HepG2 (cell line): ENCODE data around the gene ADGRG6. TPM values are rescaled to one million over a fixed set of nuclear protein-coding genes. Genes with fewer than 3 reads are reported as not detected.

ENCODE experiments used
- ATAD3A ChIP-seq: sonication (generic); formaldehyde crosslinking; IDR thresholded peaks from 2 replicates; pipeline ENCODE4 v1.4.0; 2020; ENCODE audit warnings: missing genetic modification reagents
- ATF4 ChIP-seq, 2 experiments: fragments of 450-650 bp in 1 of 2; sonication (generic) in 1 of 2; formaldehyde crosslinking; IDR thresholded peaks; 2 replicates each; pipeline versions ENCODE4 v1.5.0 to v1.8.0; 2020 to 2022; ENCODE audit warnings: mild to moderate bottlenecking in 1 of 2, missing genetic modification reagents in 1 of 2
- GRHL1 ChIP-seq: sonication (generic); formaldehyde crosslinking; conservative IDR thresholded peaks from 2 replicates; pipeline ENCODE4 v1.8.0; 2022; ENCODE audit warnings: missing genetic modification reagents
- JARID2 ChIP-seq: sonication (generic); formaldehyde crosslinking; IDR thresholded peaks from 2 replicates; pipeline ENCODE4 v1.8.1; 2023; ENCODE audit warnings: missing genetic modification reagents, inconsistent platforms; ENCODE audit not compliant: insufficient replicate concordance
- LCORL ChIP-seq, 2 experiments: fragments of 450-650 bp in 1 of 2; sonication (generic) in 1 of 2; formaldehyde crosslinking in 1 of 2; IDR thresholded peaks; 2 replicates each; pipeline versions ENCODE4 v1.5.0 to v1.6.1; 2017 to 2020; ENCODE audit warnings: antibody characterized with exemption in 1 of 2, missing genetic modification reagents in 1 of 2
- PRPF4 ChIP-seq: fragments of 200-400 bp; formaldehyde crosslinking; IDR thresholded peaks from 2 replicates; pipeline ENCODE4 v1.6.1; 2016; ENCODE audit warnings: low read length, low read depth; ENCODE audit not compliant: poor library complexity, severe bottlenecking
- SRSF1 ChIP-seq: fragments of 200-400 bp; formaldehyde crosslinking; optimal IDR thresholded peaks from 2 replicates; pipeline ENCODE3; 2017; ENCODE audit warnings: mild to moderate bottlenecking, low read depth, low read length, moderate library complexity
- SSRP1 ChIP-seq: IDR thresholded peaks from 2 replicates; pipeline ENCODE4 v1.6.1; 2016; ENCODE audit warnings: control low read depth
- STAG1 ChIP-seq: sonication (generic); formaldehyde crosslinking; IDR thresholded peaks from 2 replicates; pipeline ENCODE4 v1.4.0; 2020; ENCODE audit warnings: missing genetic modification reagents
- ZFP90 ChIP-seq: sonication (generic); formaldehyde crosslinking; IDR thresholded peaks from 2 replicates; pipeline ENCODE4 v1.8.0; 2022; ENCODE audit warnings: missing genetic modification reagents, mild to moderate bottlenecking, inconsistent platforms, borderline replicate concordance
- ZNF256 ChIP-seq: sonication (generic); formaldehyde crosslinking; conservative IDR thresholded peaks from 2 replicates; pipeline ENCODE4 v1.4.0; 2020; ENCODE audit warnings: missing genetic modification reagents
- polyA plus RNA-seq, 8 experiments: library from polyadenylated mRNA; depleted of rRNA in 3 of 8; stranded (reverse) in 7 of 8; unstranded in 1 of 8; fragments of >200 nt; fragmentation: Illumina TruSeq in 4 of 8; extraction: Trizol in 4 of 8; gene quantifications; 2 replicates each; pipeline versions ENCODE4 v1.2.1 to v1.2.3, GENCODE V29; 2011 to 2016; ENCODE audit warnings: low read depth in 4 of 8, missing spikeins in 1 of 8, mixed read lengths in 1 of 8; ENCODE audit not compliant: insufficient read depth in 1 of 8
- total RNA-seq, 5 experiments: library from RNA; depleted of rRNA; stranded (reverse); fragments of >200 nt; fragmentation: Illumina TruSeq; extraction: Trizol; gene quantifications; 2 replicates each; pipeline ENCODE4 v1.2.3, GENCODE V29; 2016; ENCODE audit warnings: low read depth in 1 of 5
- TF ChIP-seq, protein P1 (sequence below): sonication (generic); formaldehyde crosslinking; IDR thresholded peaks from 2 replicates; pipeline ENCODE4 v1.5.0; 2020; ENCODE audit warnings: missing genetic modification reagents
- TF ChIP-seq, protein P2 (sequence below): sonication (generic); formaldehyde crosslinking; IDR thresholded peaks from 2 replicates; pipeline ENCODE4 v1.4.0; 2020; ENCODE audit warnings: missing genetic modification reagents
- TF ChIP-seq, protein P3 (sequence below): sonication (generic); formaldehyde crosslinking; IDR thresholded peaks from 2 replicates; pipeline ENCODE4 v1.4.0; 2020; ENCODE audit warnings: missing genetic modification reagents
- TF ChIP-seq, protein P4 (sequence below): sonication (generic); formaldehyde crosslinking; IDR thresholded peaks from 2 replicates; pipeline ENCODE4 v1.5.1; 2020; ENCODE audit warnings: mild to moderate bottlenecking, missing genetic modification reagents
- TF ChIP-seq, protein P5 (sequence below): sonication (generic); formaldehyde crosslinking; conservative IDR thresholded peaks from 2 replicates; pipeline ENCODE4 v1.4.0; 2020; ENCODE audit warnings: missing genetic modification reagents

Gene ADGRG6
- total and polyA plus RNA-seq, 2 of the 13 experiments (the other 11 are each of a cell fraction or from before 2014, with no cell fraction given), result 129 to 249 TPM

- TF ChIP-seq, protein P1, sequence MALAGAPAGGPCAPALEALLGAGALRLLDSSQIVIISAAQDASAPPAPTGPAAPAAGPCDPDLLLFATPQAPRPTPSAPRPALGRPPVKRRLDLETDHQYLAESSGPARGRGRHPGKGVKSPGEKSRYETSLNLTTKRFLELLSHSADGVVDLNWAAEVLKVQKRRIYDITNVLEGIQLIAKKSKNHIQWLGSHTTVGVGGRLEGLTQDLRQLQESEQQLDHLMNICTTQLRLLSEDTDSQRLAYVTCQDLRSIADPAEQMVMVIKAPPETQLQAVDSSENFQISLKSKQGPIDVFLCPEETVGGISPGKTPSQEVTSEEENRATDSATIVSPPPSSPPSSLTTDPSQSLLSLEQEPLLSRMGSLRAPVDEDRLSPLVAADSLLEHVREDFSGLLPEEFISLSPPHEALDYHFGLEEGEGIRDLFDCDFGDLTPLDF (CRISPR knock-in tag), result no peak; the same call in 1 of the 2 replicates
- TF ChIP-seq GRHL1, result no peak
- peak; percentile 88 for TF ChIP-seq SSRP1
- TF ChIP-seq, protein P2, sequence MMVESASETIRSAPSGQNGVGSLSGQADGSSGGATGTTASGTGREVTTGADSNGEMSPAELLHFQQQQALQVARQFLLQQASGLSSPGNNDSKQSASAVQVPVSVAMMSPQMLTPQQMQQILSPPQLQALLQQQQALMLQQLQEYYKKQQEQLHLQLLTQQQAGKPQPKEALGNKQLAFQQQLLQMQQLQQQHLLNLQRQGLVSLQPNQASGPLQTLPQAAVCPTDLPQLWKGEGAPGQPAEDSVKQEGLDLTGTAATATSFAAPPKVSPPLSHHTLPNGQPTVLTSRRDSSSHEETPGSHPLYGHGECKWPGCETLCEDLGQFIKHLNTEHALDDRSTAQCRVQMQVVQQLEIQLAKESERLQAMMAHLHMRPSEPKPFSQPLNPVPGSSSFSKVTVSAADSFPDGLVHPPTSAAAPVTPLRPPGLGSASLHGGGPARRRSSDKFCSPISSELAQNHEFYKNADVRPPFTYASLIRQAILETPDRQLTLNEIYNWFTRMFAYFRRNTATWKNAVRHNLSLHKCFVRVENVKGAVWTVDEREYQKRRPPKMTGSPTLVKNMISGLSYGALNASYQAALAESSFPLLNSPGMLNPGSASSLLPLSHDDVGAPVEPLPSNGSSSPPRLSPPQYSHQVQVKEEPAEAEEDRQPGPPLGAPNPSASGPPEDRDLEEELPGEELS (CRISPR knock-in tag), result peak; percentile 35; the same call in 1 of the 2 replicates
- no peak for TF ChIP-seq SRSF1
- TF ChIP-seq, protein P3, sequence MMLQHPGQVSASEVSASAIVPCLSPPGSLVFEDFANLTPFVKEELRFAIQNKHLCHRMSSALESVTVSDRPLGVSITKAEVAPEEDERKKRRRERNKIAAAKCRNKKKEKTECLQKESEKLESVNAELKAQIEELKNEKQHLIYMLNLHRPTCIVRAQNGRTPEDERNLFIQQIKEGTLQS (CRISPR knock-in tag), result no peak
- no peak for TF ChIP-seq PRPF4
- TF ChIP-seq, protein P4, sequence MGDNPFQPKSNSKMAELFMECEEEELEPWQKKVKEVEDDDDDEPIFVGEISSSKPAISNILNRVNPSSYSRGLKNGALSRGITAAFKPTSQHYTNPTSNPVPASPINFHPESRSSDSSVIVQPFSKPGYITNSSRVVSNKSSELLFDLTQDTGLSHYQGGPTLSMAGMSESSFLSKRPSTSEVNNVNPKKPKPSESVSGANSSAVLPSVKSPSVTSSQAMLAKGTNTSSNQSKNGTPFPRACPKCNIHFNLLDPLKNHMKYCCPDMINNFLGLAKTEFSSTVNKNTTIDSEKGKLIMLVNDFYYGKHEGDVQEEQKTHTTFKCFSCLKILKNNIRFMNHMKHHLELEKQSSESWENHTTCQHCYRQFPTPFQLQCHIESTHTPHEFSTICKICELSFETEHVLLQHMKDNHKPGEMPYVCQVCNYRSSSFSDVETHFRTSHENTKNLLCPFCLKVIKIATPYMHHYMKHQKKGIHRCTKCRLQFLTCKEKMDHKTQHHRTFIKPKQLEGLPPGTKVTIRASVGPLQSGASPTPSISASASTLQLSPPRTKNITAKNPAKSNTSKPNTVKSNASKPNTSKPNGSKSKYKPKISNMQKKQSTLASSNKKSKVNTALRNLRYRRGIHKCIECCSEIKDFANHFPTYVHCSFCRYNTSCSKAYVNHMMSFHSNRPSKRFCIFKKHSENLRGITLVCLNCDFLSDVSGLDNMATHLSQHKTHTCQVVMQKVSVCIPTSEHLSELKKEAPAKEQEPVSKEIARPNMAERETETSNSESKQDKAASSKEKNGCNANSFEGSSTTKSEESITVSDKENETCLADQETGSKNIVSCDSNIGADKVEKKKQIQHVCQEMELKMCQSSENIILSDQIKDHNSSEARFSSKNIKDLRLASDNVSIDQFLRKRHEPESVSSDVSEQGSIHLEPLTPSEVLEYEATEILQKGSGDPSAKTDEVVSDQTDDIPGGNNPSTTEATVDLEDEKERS, result no peak
- no peak for TF ChIP-seq ATAD3A
- TF ChIP-seq STAG1 (CRISPR knock-in tag), result no peak
- no peak for TF ChIP-seq LCORL (IDR thresholded peaks at IDR 0.05)
- TF ChIP-seq LCORL (CRISPR knock-in tag; IDR thresholded peaks at IDR 0.05), result no peak
- no peak for TF ChIP-seq ZNF256 (CRISPR knock-in tag)
- TF ChIP-seq JARID2 (CRISPR knock-in tag), result no peak
- TF ChIP-seq, protein P5, sequence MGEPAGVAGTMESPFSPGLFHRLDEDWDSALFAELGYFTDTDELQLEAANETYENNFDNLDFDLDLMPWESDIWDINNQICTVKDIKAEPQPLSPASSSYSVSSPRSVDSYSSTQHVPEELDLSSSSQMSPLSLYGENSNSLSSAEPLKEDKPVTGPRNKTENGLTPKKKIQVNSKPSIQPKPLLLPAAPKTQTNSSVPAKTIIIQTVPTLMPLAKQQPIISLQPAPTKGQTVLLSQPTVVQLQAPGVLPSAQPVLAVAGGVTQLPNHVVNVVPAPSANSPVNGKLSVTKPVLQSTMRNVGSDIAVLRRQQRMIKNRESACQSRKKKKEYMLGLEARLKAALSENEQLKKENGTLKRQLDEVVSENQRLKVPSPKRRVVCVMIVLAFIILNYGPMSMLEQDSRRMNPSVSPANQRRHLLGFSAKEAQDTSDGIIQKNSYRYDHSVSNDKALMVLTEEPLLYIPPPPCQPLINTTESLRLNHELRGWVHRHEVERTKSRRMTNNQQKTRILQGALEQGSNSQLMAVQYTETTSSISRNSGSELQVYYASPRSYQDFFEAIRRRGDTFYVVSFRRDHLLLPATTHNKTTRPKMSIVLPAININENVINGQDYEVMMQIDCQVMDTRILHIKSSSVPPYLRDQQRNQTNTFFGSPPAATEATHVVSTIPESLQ (CRISPR knock-in tag), result no peak
- TF ChIP-seq ZFP90, result no peak
- peak in 1 of 2 experiments; percentile 98; a peak in 2 of 4 replicates for TF ChIP-seq ATF4 (CRISPR knock-in tag; IDR thresholded peaks at IDR 0.05)
These were observed 47.5 kb downstream of the ADGRG6 start (continued) for GRCh38 chr6:142349215-142349823.
